Keratinocyte (primary cell): ENCODE results near the gene GNG2. TPM values are rescaled to one million over a fixed set of nuclear protein-coding genes. Genes with fewer than 3 reads are reported as not detected.

Experiments
- DNase-seq: peaks from one replicate; pipeline ENCODE4 v3.0.0-alpha.2; 2011; ENCODE audit warnings: low read depth, missing footprints, low spot score
- FAIRE-seq: peaks from 2 replicates; lab custom pipeline; 2011; peaks lifted over from hg19 to GRCh38; lab: Jason Lieb, UNC
- H2AFZ ChIP-seq: 2 replicates; pipeline ENCODE4 v1.6.0; 2012; ENCODE audit warnings: low read length, control low read depth, inconsistent platforms; ENCODE audit not compliant: control insufficient read depth
- H3K27ac ChIP-seq: 2 replicates; pipeline ENCODE4 v1.5.1; 2011; ENCODE audit warnings: low read length; ENCODE audit not compliant: control insufficient read depth, insufficient read depth
- H3K27me3 ChIP-seq: 3 replicates; pipeline ENCODE4 v1.6.0; 2011; ENCODE audit warnings: low read length; ENCODE audit not compliant: control insufficient read depth, insufficient read depth; ENCODE audit errors: extremely low read depth
- H3K36me3 ChIP-seq, 2 experiments: 2 replicates in 1 of 2; 3 replicates in 1 of 2; pipeline ENCODE4 v1.5.1; 2011; ENCODE audit warnings: low read length in 2 of 2, mild to moderate bottlenecking in 1 of 2; ENCODE audit not compliant: control insufficient read depth in 2 of 2, insufficient read depth in 2 of 2; ENCODE audit errors: extremely low read depth in 1 of 2
- H3K4me1 ChIP-seq: 3 replicates; pipeline ENCODE4 v1.5.1; 2011; ENCODE audit warnings: low read length; ENCODE audit not compliant: control insufficient read depth, insufficient read depth; ENCODE audit errors: extremely low read depth
- H3K4me2 ChIP-seq: 3 replicates; pipeline ENCODE4 v1.6.0; 2011; ENCODE audit warnings: low read depth, low read length; ENCODE audit not compliant: control insufficient read depth, insufficient read depth; ENCODE audit errors: extremely low read depth
- H3K4me3 ChIP-seq, 3 experiments: fragments of 200-600 bp in 1 of 3; sonication (generic) in 1 of 3; 2 replicates in 2 of 3; 3 replicates in 1 of 3; pipeline ENCODE4 v1.5.1; 2011 to 2016; ENCODE audit warnings: low read length in 3 of 3, mild to moderate bottlenecking in 3 of 3, control low read depth in 2 of 3, inconsistent platforms in 1 of 3, low read depth in 1 of 3, mixed read lengths in 1 of 3, mixed run types in 1 of 3, moderate library complexity in 1 of 3; ENCODE audit not compliant: control insufficient read depth in 2 of 3, insufficient read depth in 2 of 3; ENCODE audit errors: extremely low read depth in 1 of 3
- H3K79me2 ChIP-seq: 2 replicates; pipeline ENCODE4 v1.6.0; 2012; ENCODE audit warnings: low read length; ENCODE audit not compliant: control insufficient read depth, insufficient read depth
- H3K9ac ChIP-seq: 3 replicates; pipeline ENCODE4 v1.6.0; 2011; ENCODE audit warnings: low read length; ENCODE audit not compliant: control insufficient read depth, insufficient read depth; ENCODE audit errors: extremely low read depth
- H3K9me1 ChIP-seq: 3 replicates; pipeline ENCODE4 v1.6.0; 2011; ENCODE audit warnings: low read length; ENCODE audit not compliant: control insufficient read depth, insufficient read depth; ENCODE audit errors: extremely low read depth
- H3K9me3 ChIP-seq: 2 replicates; pipeline ENCODE4 v1.5.1; 2012; ENCODE audit warnings: low read depth, low read length; ENCODE audit not compliant: control insufficient read depth
- H4K20me1 ChIP-seq: 3 replicates; pipeline ENCODE4 v1.6.0; 2011; ENCODE audit warnings: low read length; ENCODE audit not compliant: control insufficient read depth, insufficient read depth; ENCODE audit errors: extremely low read depth
- EZH2 ChIP-seq: IDR thresholded peaks from one replicate; pipeline ENCODE4 v1.6.1; 2012; ENCODE audit warnings: inconsistent platforms, mild to moderate bottlenecking, low read length, moderate library complexity
- dilution Hi-C: fragments of 300-500 bp; cut with MboI; formaldehyde crosslinking; loops from one replicate; pipeline ENCODE4 v1.7.0; 2020; ENCODE audit warnings: low sequenced_read_pairs; ENCODE audit not compliant: extremely low pct_ligation_motif_present
- polyA plus RNA-seq, 5 experiments: library from polyadenylated mRNA; depleted of rRNA in 3 of 5; stranded (reverse) in 3 of 5; stranded (forward) in 1 of 5; unstranded in 1 of 5; fragments of >200 nt; gene quantifications; 1 replicate in 1 of 5; 2 replicates in 3 of 5; 3 replicates in 1 of 5; pipeline versions ENCODE4 v1.2.1 to v1.2.3, GENCODE V29; 2011 to 2012; ENCODE audit warnings: missing spikeins in 2 of 5, low read depth in 1 of 5, low replicate concordance in 1 of 5
- TF ChIP-seq, protein P1 (sequence below), 3 experiments: IDR thresholded peaks in 1 of 3; conservative IDR thresholded peaks in 1 of 3; optimal IDR thresholded peaks in 1 of 3; 2 replicates in 2 of 3; 3 replicates in 1 of 3; pipeline versions ENCODE3 to v1.5.1; 2011; ENCODE audit warnings: low read length in 3 of 3, mild to moderate bottlenecking in 3 of 3, moderate library complexity in 2 of 3, control low read depth in 1 of 3, inconsistent platforms in 1 of 3; ENCODE audit not compliant: insufficient read depth in 2 of 3; ENCODE audit errors: extremely low read depth in 1 of 3

GNG2 gene
- polyA plus RNA-seq, 1 donor (not counting 4 experiments of a cell fraction or from before 2014, with no cell fraction given), result 0.28 TPM

- H3K27ac ChIP-seq, result peak overlapping the region; percentile 57
- no peaks in the 10 kb centered on the region for H3K79me2 ChIP-seq
- no peak overlapping the region for H2AFZ ChIP-seq
- H3K36me3 ChIP-seq, result no peaks in the 10 kb centered on the region
- H3K9me1 ChIP-seq, result no peaks in the 10 kb centered on the region
- H3K4me3 ChIP-seq, result peak overlapping the region in 2 of 3 experiments; percentile 9 to 43
- no peaks in the 10 kb centered on the region for H4K20me1 ChIP-seq
- TF ChIP-seq, protein P1, sequence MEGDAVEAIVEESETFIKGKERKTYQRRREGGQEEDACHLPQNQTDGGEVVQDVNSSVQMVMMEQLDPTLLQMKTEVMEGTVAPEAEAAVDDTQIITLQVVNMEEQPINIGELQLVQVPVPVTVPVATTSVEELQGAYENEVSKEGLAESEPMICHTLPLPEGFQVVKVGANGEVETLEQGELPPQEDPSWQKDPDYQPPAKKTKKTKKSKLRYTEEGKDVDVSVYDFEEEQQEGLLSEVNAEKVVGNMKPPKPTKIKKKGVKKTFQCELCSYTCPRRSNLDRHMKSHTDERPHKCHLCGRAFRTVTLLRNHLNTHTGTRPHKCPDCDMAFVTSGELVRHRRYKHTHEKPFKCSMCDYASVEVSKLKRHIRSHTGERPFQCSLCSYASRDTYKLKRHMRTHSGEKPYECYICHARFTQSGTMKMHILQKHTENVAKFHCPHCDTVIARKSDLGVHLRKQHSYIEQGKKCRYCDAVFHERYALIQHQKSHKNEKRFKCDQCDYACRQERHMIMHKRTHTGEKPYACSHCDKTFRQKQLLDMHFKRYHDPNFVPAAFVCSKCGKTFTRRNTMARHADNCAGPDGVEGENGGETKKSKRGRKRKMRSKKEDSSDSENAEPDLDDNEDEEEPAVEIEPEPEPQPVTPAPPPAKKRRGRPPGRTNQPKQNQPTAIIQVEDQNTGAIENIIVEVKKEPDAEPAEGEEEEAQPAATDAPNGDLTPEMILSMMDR (optimal IDR thresholded peaks at IDR 0.05 in 1 of 3, IDR thresholded peaks at IDR 0.05 in 1 of 3, conservative IDR thresholded peaks at IDR 0.05 in 1 of 3; ENCODE audit: extremely low read depth in 1 of 3, insufficient read depth in 2 of 3, low read length in 3 of 3), result no peak
- TF ChIP-seq EZH2, result no peak
- no peaks in the 10 kb centered on the region for H3K9me3 ChIP-seq
- dilution Hi-C loops, result no loop called here
- H3K4me2 ChIP-seq, result peak overlapping the region; percentile 79
- H3K27me3 ChIP-seq, result peaks cover 2% of the 10 kb centered on the region
- DNase-seq (peak; percentile 23), FAIRE-seq (peak; percentile 99)
- peak overlapping the region; percentile 49 for H3K9ac ChIP-seq
- peaks cover 17% of the 10 kb centered on the region for H3K4me1 ChIP-seq
Measured at GRCh38 chr14:51828017-51828797, 32.2 kb upstream of the GNG2 start.

- Histone ChIP-seq H3K36me3 (no peaks in the 10 kb centered on the region), H2AFZ (no peak overlapping the region), H3K4me2 (no peak overlapping the region), H3K9me3 (no peaks in the 10 kb centered on the region), H3K4me3 (no peak overlapping the region), H3K4me1 (no peaks in the 10 kb centered on the region), H3K9ac (no peak overlapping the region), H3K27me3 (peaks cover 16% of the 10 kb centered on the region), H3K9me1 (no peaks in the 10 kb centered on the region), H3K79me2 (no peaks in the 10 kb centered on the region), H4K20me1 (no peaks in the 10 kb centered on the region), H3K27ac (no peak overlapping the region)
- FAIRE-seq, result no peak
- dilution Hi-C loops, result no loop called here
- TF ChIP-seq, protein P1 (optimal IDR thresholded peaks at IDR 0.05 in 1 of 3, IDR thresholded peaks at IDR 0.05 in 1 of 3, conservative IDR thresholded peaks at IDR 0.05 in 1 of 3; ENCODE audit: extremely low read depth in 1 of 3, insufficient read depth in 2 of 3, low read length in 3 of 3), result no peak
- no peak for TF ChIP-seq EZH2
- no peak for DNase-seq
Measured at GRCh38 chr14:51834240-51834639, 26.2 kb upstream of the GNG2 start.
